Neural cell (in vitro differentiated cells): ENCODE measurements around the gene CSMD2.

Experiments
- CTCF ChIP-seq: fragments of 450-650 bp; IDR thresholded peaks from 2 replicates; pipeline ENCODE4 v1.5.1; 2014; ENCODE audit warnings: antibody characterized with exemption, mild to moderate bottlenecking, moderate library complexity; ENCODE audit not compliant: poor library complexity, severe bottlenecking
- EP300 ChIP-seq: fragments of 450-650 bp; conservative IDR thresholded peaks from 2 replicates; pipeline ENCODE4 v1.6.1; 2014; ENCODE audit warnings: antibody characterized with exemption, mild to moderate bottlenecking, moderate library complexity; ENCODE audit not compliant: poor library complexity, severe bottlenecking
- EZH2 ChIP-seq: fragments of 200-600, 300-800 bp; shearing (Covaris generic), sonication (generic); IDR thresholded peaks from 2 replicates; pipeline ENCODE4 v1.6.1; 2014; ENCODE audit warnings: antibody characterized with exemption, low read length, borderline replicate concordance, mild to moderate bottlenecking; ENCODE audit not compliant: insufficient read depth, poor library complexity, severe bottlenecking

DNA sequence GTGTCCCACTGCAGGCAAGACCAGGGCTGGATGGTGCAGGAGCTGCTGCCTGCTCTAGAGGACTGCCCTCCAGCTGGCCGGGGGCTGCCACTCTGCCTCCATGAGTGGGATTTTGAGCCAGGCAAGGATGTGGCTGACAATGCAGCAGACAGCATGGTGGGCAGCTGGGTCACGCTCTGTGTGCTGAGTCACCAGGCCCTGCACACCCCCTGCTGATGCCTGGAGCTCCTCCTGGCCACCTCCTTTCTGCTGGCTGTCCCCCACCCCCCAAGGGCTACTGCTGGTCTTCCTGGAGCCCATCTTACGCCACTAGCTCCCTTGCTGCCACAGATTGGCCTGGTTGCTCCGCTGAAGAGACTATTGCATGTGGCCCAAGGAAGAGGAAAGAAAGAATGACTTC lies 696.5 kb downstream of the CSMD2 start:
- TF ChIP-seq CTCF = no peak
- TF ChIP-seq EZH2 = no peak
- no peak for TF ChIP-seq EP300
